ENCODE results near the gene TRIAP1. TPM values are rescaled to one million over a fixed set of nuclear protein-coding genes. Genes with fewer than 3 reads are reported as not detected.
"Not testable (repeated sequence)": the region's sequence is repeated elsewhere in the genome, so short reads cannot be mapped to it uniquely, and the experiment has no call there.

Gene TRIAP1
- total RNA-seq (10 to 100 TPM; 87.0 to 88.1 TPM), polyA plus RNA-seq (51.6 TPM)

DNA sequence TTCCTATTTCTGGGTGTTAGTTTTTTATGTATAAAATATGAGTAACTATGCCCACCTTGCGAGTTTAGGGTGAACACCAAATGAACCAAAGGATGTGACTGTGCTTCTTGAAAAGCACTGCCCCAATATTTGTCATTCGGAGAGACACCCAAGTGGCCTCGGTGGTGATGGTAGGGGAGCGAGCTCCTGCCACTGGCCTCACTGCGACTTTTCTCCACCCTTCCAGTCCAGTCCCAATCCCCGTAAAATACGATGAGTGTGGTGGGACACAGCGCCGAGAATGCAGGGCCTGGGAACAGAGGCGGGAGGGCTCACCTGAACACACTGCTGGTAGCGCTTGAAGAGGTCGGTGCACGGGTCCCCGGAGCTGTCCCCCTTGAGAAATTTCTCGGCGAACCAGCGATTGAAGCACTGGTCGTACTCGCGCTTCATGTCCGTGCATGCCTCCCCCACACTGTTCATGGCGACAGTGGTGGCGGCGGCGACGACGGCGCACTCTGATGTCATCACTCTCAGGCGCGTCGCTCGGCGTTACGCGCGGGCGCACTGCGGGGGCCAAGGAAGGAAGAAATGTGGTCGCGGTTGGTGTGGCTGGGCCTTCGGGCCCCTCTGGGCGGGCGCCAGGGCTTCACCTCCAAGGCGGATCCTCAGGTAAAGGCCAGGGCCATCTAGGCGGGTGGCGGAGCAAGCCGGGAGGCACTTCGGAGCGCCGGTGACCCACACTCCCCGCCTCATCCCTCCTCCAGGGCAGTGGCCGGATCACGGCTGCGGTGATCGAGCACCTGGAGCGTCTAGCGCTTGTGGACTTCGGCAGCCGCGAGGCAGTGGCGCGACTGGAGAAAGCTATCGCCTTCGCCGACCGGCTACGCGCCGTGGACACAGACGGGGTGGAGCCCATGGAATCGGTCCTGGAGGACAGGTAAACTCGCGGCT lies at the start of gene TRIAP1, which contains the start of gene GATC:
TRIAP1 (minus strand) TSS at position 474 of the 933 bp plus-strand sequence; CDS start at position 462, 12 bp downstream.
GATC (plus strand) TSS at position 534 of the 933 bp plus-strand sequence; CDS start at position 571, 37 bp downstream.
- H3K27me3 ChIP-seq (ENCODE audit: insufficient read depth, low read length, poor library complexity, severe bottlenecking), result no peaks in the 10 kb centered on the region
- peaks cover 8% of the 10 kb centered on the region for H3K36me3 ChIP-seq (ENCODE audit: insufficient read depth, low read length)
- Mint-ChIP-seq H3K4me1 (peaks cover 21 to 46% (median 39%) of the 10 kb centered on the region in 3 donors), H3K4me3 (peak within 1 kb of the TSS; percentile 92 to 100 (median 95)), H3K27me3 (peaks cover 0 to 4% of the 10 kb centered on the region in 2 donors), H3K27ac (peak within 1 kb of the TSS; percentile 91 to 99 (median 97)), H3K36me3 (peaks cover 0 to 54% (median 5%) of the 10 kb centered on the region in 3 donors), H3K9me3 (no peaks in the 10 kb centered on the region)
- H3K4me1 ChIP-seq (ENCODE audit: insufficient read depth, low read length), result peaks cover 19% of the 10 kb centered on the region
- ChIA-PET POLR2A (no interaction called here), CTCF (interaction anchor here (1.7 kb wide), 1 partner anchor 8 kb away, joined by 4 read pairs; no protein-coding TSS in a partner anchor)
- H3K9me3 ChIP-seq (ENCODE audit: low read length), result no peaks in the 10 kb centered on the region
- H3K27ac ChIP-seq (ENCODE audit: low read depth, low read length), result peak within 1 kb of the TSS; percentile 92
- H3K4me3 ChIP-seq (ENCODE audit: low read length), result peak within 1 kb of the TSS; percentile 96
- peak; percentile 72 to 89 (median 84) for DNase-seq

DNA sequence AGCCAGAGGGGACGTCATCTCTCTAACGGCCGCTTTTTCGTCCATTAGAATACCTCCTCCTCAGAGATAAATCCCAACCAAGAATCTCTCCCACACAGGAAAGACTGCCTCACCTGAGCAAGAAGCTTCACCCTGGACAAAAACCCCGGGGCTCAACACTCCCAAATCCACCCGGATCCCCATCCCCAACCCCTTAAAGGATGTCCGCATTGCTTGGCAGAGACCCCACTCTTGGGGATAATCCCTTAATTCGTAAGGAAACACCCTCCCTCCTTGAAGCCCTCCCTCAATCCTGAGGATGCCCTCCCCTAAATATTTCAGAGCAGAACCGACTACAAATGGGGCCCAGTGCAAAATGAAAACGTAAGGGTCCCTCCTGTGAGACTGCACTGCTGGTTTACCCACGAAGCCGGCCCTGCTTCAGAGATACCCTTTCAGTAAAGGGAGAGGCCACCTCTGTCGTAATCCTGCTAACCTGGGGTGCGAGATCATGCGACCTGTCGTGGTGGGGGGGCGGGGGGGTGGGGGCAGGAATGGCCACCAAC lies 49.1 kb upstream of the TRIAP1 start:
- Mint-ChIP-seq H3K4me1 (peaks cover 26 to 37% (median 32%) of the 10 kb centered on the region in 3 donors), H3K36me3 (peaks cover 0 to 23% (median 1%) of the 10 kb centered on the region in 3 donors), H3K27ac (peak overlapping the region; percentile 77 to 98 (median 92)), H3K4me3 (peak overlapping the region; percentile 91 to 98 (median 94)), H3K27me3 (no peaks in the 10 kb centered on the region), H3K9me3 (no peaks in the 10 kb centered on the region)
- no peaks in the 10 kb centered on the region for H3K27me3 ChIP-seq (ENCODE audit: insufficient read depth, low read length, poor library complexity, severe bottlenecking)
- CTCF ChIA-PET, result interaction anchor here (0.9 to 4.6 kb wide), 9 partner anchors 14 to 138 kb away, joined by 3 to 36 read pairs (median 4); partner anchors contain the start of gene SRSF9
- POLR2A ChIA-PET, result interaction anchor here (1.4 to 3.4 kb wide), 3 partner anchors 26 to 294 kb away, joined by 5 to 36 read pairs (median 5); partner anchors contain the start of genes POP5, RPLP0 and SRSF9
- no peak for DNase-seq
- no peaks in the 10 kb centered on the region for H3K9me3 ChIP-seq (ENCODE audit: low read length)
- H3K36me3 ChIP-seq (ENCODE audit: insufficient read depth, low read length), result peaks cover 13% of the 10 kb centered on the region
- peak overlapping the region; percentile 66 for H3K27ac ChIP-seq (ENCODE audit: low read depth, low read length)
- H3K4me3 ChIP-seq (ENCODE audit: low read length), result peak overlapping the region; percentile 87
- H3K4me1 ChIP-seq (ENCODE audit: insufficient read depth, low read length), result peaks cover 17% of the 10 kb centered on the region

DNA sequence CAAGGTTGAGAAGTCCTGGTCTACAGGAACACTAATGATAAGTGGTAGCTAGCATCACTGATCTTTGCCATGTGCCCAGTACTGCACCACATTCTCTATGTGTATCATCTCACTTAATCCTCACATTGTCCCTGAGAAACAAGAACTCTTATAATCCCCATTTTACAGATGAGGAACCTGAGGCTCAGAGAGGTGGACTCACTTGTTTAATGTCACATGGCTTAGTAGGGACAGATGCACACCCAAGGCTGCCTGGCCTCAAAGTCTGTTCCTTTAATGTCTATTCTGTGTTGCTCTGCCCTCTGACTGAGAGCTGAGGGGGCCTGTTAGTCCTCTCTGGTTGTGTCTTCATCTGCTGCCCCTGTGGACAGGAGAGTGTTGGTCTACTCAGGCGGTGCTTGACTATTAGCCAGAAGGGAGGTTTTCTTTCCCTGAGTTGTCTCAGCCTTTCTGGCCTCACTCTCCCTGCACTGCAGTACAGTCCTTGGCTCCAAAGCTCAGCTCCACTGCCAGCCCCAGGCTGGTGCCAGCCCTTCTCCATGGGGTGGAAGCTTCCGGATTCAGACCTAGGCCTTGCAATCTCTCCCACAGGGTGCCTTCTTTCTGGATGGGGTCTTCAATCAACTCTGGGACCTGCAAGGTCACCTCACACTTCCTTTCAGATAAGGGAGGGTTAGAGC lies 44.8 kb upstream of the TRIAP1 start:
- CTCF ChIA-PET, result interaction anchor here (1.1 to 2.7 kb wide), 2 partner anchors 10 to 19 kb away, joined by 3 to 7 read pairs; no protein-coding TSS in a partner anchor
- no peaks in the 10 kb centered on the region for H3K27me3 ChIP-seq (ENCODE audit: insufficient read depth, low read length, poor library complexity, severe bottlenecking)
- H3K27ac Mint-ChIP-seq, result peak overlapping the region in 4 of 8 donors; percentile 23 to 74 (median 42)
- H3K27ac ChIP-seq (ENCODE audit: low read depth, low read length), result no peak overlapping the region
- H3K4me1 ChIP-seq (ENCODE audit: insufficient read depth, low read length), result peaks cover 6% of the 10 kb centered on the region
- H3K4me3 ChIP-seq (ENCODE audit: low read length), result no peak overlapping the region
- no peaks in the 10 kb centered on the region for H3K9me3 ChIP-seq (ENCODE audit: low read length)
- POLR2A ChIA-PET, result no interaction called here
- DNase-seq, result no peak
- no peak overlapping the region for H3K4me3 Mint-ChIP-seq
- H3K27me3 Mint-ChIP-seq, result no peaks in the 10 kb centered on the region
- peaks cover 0 to 1% (median 1%) of the 10 kb centered on the region in 3 donors for H3K36me3 Mint-ChIP-seq
- peaks cover 12% of the 10 kb centered on the region in 3 donors for H3K4me1 Mint-ChIP-seq
- no peaks in the 10 kb centered on the region for H3K9me3 Mint-ChIP-seq
- H3K36me3 ChIP-seq (ENCODE audit: insufficient read depth, low read length), result no peaks in the 10 kb centered on the region

DNA sequence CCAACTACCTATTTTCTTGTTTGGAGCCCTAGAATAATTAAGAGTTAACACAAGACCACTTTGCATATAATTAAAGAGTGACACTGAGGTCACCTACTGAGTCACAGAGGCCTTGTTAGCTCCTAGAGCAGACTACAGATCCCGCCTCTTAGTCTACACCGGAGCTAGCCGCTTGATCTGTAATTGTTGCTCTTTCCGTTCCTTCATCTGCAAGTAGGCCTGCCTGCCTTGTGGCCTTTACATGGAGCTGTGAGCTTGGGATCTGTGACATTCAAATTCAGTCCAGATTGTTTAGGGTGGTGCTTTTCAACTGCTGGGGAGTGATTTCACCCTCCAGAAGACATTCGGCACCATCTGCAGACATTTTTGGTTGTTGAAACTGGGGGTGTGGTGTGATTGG lies 44.1 kb upstream of the TRIAP1 start:
- Histone ChIP-seq H3K36me3 (ENCODE audit: insufficient read depth, low read length) (no peaks in the 10 kb centered on the region), H3K4me3 (ENCODE audit: low read length) (no peak overlapping the region), H3K27me3 (ENCODE audit: insufficient read depth, low read length, poor library complexity, severe bottlenecking) (no peaks in the 10 kb centered on the region), H3K9me3 (ENCODE audit: low read length) (no peaks in the 10 kb centered on the region), H3K27ac (ENCODE audit: low read depth, low read length) (no peak overlapping the region), H3K4me1 (ENCODE audit: insufficient read depth, low read length) (peaks cover 6% of the 10 kb centered on the region)
- CTCF ChIA-PET, result interaction anchor here (1.6 to 2.7 kb wide), 2 partner anchors 9 to 20 kb away, joined by 4 to 7 read pairs; no protein-coding TSS in a partner anchor
- POLR2A ChIA-PET, result no interaction called here
- no peaks in the 10 kb centered on the region for H3K9me3 Mint-ChIP-seq
- no peak overlapping the region for H3K4me3 Mint-ChIP-seq
- peaks cover 0 to 1% (median 1%) of the 10 kb centered on the region in 3 donors for H3K36me3 Mint-ChIP-seq
- peak overlapping the region in 2 of 8 donors; percentile 27 to 56 for H3K27ac Mint-ChIP-seq
- no peaks in the 10 kb centered on the region for H3K27me3 Mint-ChIP-seq
- DNase-seq, result no peak
- H3K4me1 Mint-ChIP-seq, result peaks cover 6 to 8% (median 7%) of the 10 kb centered on the region in 3 donors

DNA sequence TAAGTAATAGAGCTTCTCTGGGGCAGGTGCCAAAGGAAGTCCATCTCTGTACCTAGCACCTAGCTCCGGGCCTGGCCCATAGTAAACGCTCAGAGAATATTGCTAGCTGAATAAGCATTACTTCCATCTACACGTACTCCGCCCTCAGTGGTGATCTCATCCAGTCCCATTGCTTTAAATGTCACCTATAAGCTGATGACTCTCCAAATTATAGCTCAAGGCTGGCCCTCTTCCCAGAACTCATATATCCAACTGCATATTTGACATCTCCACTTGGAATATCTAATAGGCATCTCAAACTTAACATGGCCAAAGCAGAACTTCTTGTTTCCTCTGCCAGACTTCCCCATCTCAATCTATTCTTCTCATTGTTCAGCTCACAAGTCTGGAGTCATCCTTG lies 42.8 kb upstream of the TRIAP1 start:
- CTCF ChIA-PET, result interaction anchor here (0.8 to 1.6 kb wide), 3 partner anchors 10 to 20 kb away, joined by 3 to 4 read pairs (median 3); no protein-coding TSS in a partner anchor
- Histone ChIP-seq H3K4me1 (ENCODE audit: insufficient read depth, low read length) (no peaks in the 10 kb centered on the region), H3K27ac (ENCODE audit: low read depth, low read length) (no peak overlapping the region), H3K36me3 (ENCODE audit: insufficient read depth, low read length) (no peaks in the 10 kb centered on the region), H3K9me3 (ENCODE audit: low read length) (no peaks in the 10 kb centered on the region), H3K4me3 (ENCODE audit: low read length) (no peak overlapping the region), H3K27me3 (ENCODE audit: insufficient read depth, low read length, poor library complexity, severe bottlenecking) (no peaks in the 10 kb centered on the region)
- POLR2A ChIA-PET, result interaction anchor here (1.1 kb wide), 1 partner anchor 21 kb away, joined by 3 read pairs; no protein-coding TSS in a partner anchor
- peaks cover 0 to 3% (median under 1%) of the 10 kb centered on the region in 3 donors for H3K4me1 Mint-ChIP-seq
- no peak for DNase-seq
- no peak overlapping the region for H3K4me3 Mint-ChIP-seq
- H3K27ac Mint-ChIP-seq, result no peak overlapping the region
- H3K9me3 Mint-ChIP-seq, result no peaks in the 10 kb centered on the region
- H3K27me3 Mint-ChIP-seq, result no peaks in the 10 kb centered on the region
- peaks cover 0 to 1% (median 1%) of the 10 kb centered on the region in 3 donors for H3K36me3 Mint-ChIP-seq

DNA sequence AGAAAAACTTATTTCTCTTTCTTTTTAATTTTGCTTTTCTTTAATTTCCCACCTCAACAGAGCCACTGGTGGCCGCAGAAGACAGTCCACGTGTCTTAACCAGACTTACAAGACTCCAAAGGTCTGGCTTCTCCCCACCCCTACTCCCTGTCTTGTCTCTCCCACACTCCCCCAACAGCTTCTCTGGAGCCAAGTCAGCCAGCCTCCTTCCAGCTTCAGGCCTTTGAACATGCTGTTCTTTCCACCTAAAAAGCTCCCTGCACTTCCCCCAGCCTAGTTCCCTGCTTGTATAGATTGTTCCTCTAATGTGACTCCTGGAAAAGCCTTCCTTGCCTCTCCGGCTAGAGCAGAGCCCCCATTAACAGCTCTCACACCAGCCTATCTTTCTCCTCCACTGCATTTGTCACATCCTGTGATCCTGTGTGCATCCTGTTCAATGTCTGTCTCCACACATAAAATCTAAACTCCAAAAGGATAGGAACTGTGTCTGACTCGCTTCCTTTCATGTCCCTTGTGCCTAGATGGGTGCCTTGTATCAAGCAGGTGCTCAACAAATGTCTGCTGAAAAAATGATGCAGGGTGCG lies 42.0 kb upstream of the TRIAP1 start:
- Mint-ChIP-seq H3K4me3 (no peak overlapping the region), H3K36me3 (peaks cover 0 to 4% (median 1%) of the 10 kb centered on the region in 3 donors), H3K27ac (peak overlapping the region in 2 of 8 donors; percentile 12 to 32), H3K27me3 (no peaks in the 10 kb centered on the region), H3K9me3 (no peaks in the 10 kb centered on the region), H3K4me1 (peaks cover 0 to 11% (median 10%) of the 10 kb centered on the region in 3 donors)
- H3K4me1 ChIP-seq (ENCODE audit: insufficient read depth, low read length), result no peaks in the 10 kb centered on the region
- H3K27me3 ChIP-seq (ENCODE audit: insufficient read depth, low read length, poor library complexity, severe bottlenecking), result no peaks in the 10 kb centered on the region
- no peaks in the 10 kb centered on the region for H3K9me3 ChIP-seq (ENCODE audit: low read length)
- no peaks in the 10 kb centered on the region for H3K36me3 ChIP-seq (ENCODE audit: insufficient read depth, low read length)
- H3K4me3 ChIP-seq (ENCODE audit: low read length), result no peak overlapping the region
- POLR2A ChIA-PET, result no interaction called here
- H3K27ac ChIP-seq (ENCODE audit: low read depth, low read length), result peak overlapping the region; percentile 31
- no peak for DNase-seq
- CTCF ChIA-PET, result interaction anchor here (1.2 kb wide), 1 partner anchor 9 kb away, joined by 3 read pairs; no protein-coding TSS in a partner anchor

DNA sequence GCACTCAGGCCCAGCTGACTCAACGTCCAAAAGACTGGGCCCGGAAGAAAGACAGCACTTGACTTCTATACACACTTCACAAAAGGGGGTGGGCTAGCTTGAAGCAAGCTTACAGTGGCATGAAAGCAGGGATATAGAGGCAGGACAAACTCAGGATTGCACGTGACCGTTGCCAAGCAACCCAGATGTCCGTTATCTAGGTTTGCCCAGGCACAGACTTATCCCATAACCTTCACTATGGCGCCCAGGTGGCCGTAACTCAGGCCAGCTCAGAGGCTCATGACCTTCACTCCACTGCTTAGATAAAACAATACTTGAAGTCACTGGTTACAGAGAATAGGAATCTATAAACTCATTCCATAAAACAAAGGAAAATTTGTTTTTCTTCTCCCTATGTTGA lies 41.4 kb upstream of the TRIAP1 start:
- H3K4me3 ChIP-seq (ENCODE audit: low read length); H3K27ac Mint-ChIP-seq; CTCF ChIA-PET; H3K9me3 ChIP-seq (ENCODE audit: low read length); H3K27me3 ChIP-seq (ENCODE audit: insufficient read depth, low read length, poor library complexity, severe bottlenecking); H3K36me3 Mint-ChIP-seq; DNase-seq; POLR2A ChIA-PET; H3K27me3 Mint-ChIP-seq; H3K9me3 Mint-ChIP-seq; H3K36me3 ChIP-seq (ENCODE audit: insufficient read depth, low read length); H3K4me3 Mint-ChIP-seq; H3K4me1 ChIP-seq (ENCODE audit: insufficient read depth, low read length): not testable (repeated sequence)
- peak overlapping the region; percentile 31 for H3K27ac ChIP-seq (ENCODE audit: low read depth, low read length)
- H3K4me1 Mint-ChIP-seq, result peaks cover 0 to 12% (median 10%) of the 10 kb centered on the region in 3 donors
